B cell (primary cell): Measurements from ENCODE around the gene BUB3. TPM values are rescaled to one million over a fixed set of nuclear protein-coding genes. Genes with fewer than 3 reads are reported as not detected.
A peak's percentile ranks its signal among the peaks of the same experiment; 100 is the strongest.

ENCODE experiments used
- ATAC-seq: fragments of 200-7000 bp; cut with Tn5 transposase; one replicate; pipeline ENCODE4 v1.10.0; 2021; ENCODE audit warnings: low read depth, mild to moderate bottlenecking, moderate number of reproducible peaks, moderate library complexity
- CTCF ChIA-PET: fragments of 350-600 bp; sonication (Branson Sonifier 250); formaldehyde crosslinking; loops from one replicate; lab custom pipeline; 2021; ENCODE audit warnings: antibody characterized with exemption, inconsistent platforms; lab: Charles Lee
- POLR2A ChIA-PET: fragments of 350-600 bp; sonication (Branson Sonifier 250); formaldehyde crosslinking; loops from one replicate; lab custom pipeline; 2021; ENCODE audit warnings: antibody characterized with exemption; lab: Charles Lee
- DNase-seq: peaks from one replicate; pipeline ENCODE4 v3.0.0; 2013
- H2AFZ ChIP-seq: 2 replicates; pipeline ENCODE4 v1.6.1; 2012; ENCODE audit warnings: mild to moderate bottlenecking, low read depth, low read length; ENCODE audit not compliant: insufficient read depth, poor library complexity, severe bottlenecking
- H3K27ac ChIP-seq, 2 donors: 1 replicate in 1 of 2; 2 replicates in 1 of 2; pipeline ENCODE4 v1.5.1; 2012 to 2013; ENCODE audit warnings: low read length in 2 of 2, mild to moderate bottlenecking in 2 of 2, moderate library complexity in 1 of 2
- H3K27me3 ChIP-seq, 4 experiments: fragments of 200-600 bp in 1 of 4; sonication (generic) in 1 of 4; replicated peaks in 1 of 4; 1 replicate in 2 of 4; 2 replicates in 2 of 4; pipeline versions ENCODE4 v1.6.1 to v1.7.0; 2013 to 2016; ENCODE audit warnings: low read length in 3 of 4, mild to moderate bottlenecking in 2 of 4, mixed read lengths in 1 of 4, moderate library complexity in 1 of 4; ENCODE audit not compliant: insufficient read depth in 4 of 4, control insufficient read depth in 3 of 4; ENCODE audit errors: control extremely low read depth in 1 of 4
- H3K36me3 ChIP-seq, 2 experiments: replicated peaks in 1 of 2; 1 replicate in 1 of 2; 2 replicates in 1 of 2; pipeline versions ENCODE4 v1.6.1 to v1.7.1; 2013; ENCODE audit warnings: low read length in 1 of 2; ENCODE audit not compliant: insufficient read depth in 2 of 2, control insufficient read depth in 1 of 2; ENCODE audit errors: control extremely low read depth in 1 of 2, extremely low read depth in 1 of 2
- H3K4me1 ChIP-seq, 2 donors: fragments of 200-600 bp in 1 of 2; sonication (generic) in 1 of 2; 1 replicate in 1 of 2; 2 replicates in 1 of 2; pipeline versions ENCODE4 v1.5.1 to v1.6.1; 2013 to 2017; ENCODE audit warnings: low read length in 2 of 2; ENCODE audit not compliant: control insufficient read depth in 2 of 2, insufficient read depth in 2 of 2
- H3K4me2 ChIP-seq: replicated peaks from 2 replicates; pipeline ENCODE3; 2012; ENCODE audit warnings: mild to moderate bottlenecking, low read depth, low read length; ENCODE audit not compliant: poor library complexity, severe bottlenecking
- H3K4me3 ChIP-seq, 5 experiments: fragments of 200-600 bp in 1 of 5; sonication (generic) in 1 of 5; 1 replicate in 3 of 5; 2 replicates in 2 of 5; pipeline versions ENCODE4 v1.5.1 to v1.7.0; 2011 to 2016; ENCODE audit warnings: low read length in 4 of 5, mild to moderate bottlenecking in 4 of 5, low read depth in 2 of 5, control low read depth in 1 of 5, moderate library complexity in 1 of 5; ENCODE audit not compliant: insufficient read depth in 1 of 5; ENCODE audit errors: control extremely low read depth in 1 of 5, extremely low read depth in 1 of 5
- H3K79me2 ChIP-seq: fragments of 200-600 bp; sonication (generic); one replicate; pipeline ENCODE4 v1.6.0; 2016; ENCODE audit warnings: low read length; ENCODE audit not compliant: control insufficient read depth, insufficient read depth
- H3K9ac ChIP-seq: fragments of 200-600 bp; sonication (generic); 2 replicates; pipeline ENCODE4 v1.6.1; 2017; ENCODE audit warnings: mild to moderate bottlenecking, low read length, moderate library complexity
- H3K9me3 ChIP-seq, 3 donors: one replicate each; pipeline versions ENCODE4 v1.6.1 to v1.7.1; 2013; ENCODE audit warnings: low read length in 2 of 3; ENCODE audit not compliant: control insufficient read depth in 2 of 3, insufficient read depth in 1 of 3; ENCODE audit errors: control extremely low read depth in 1 of 3
- H4K20me1 ChIP-seq: 2 replicates; pipeline ENCODE4 v1.6.0; 2012; ENCODE audit warnings: mild to moderate bottlenecking, low read length; ENCODE audit not compliant: insufficient read depth, control insufficient read depth, poor library complexity, severe bottlenecking
- H3K27ac Mint-ChIP-seq: one replicate; pipeline ENCODE4 v1.8.0; 2021; ENCODE audit warnings: mixed read lengths
- H3K27me3 Mint-ChIP-seq: one replicate; pipeline ENCODE4 v1.8.0; 2021; ENCODE audit warnings: mixed read lengths
- H3K4me1 Mint-ChIP-seq: one replicate; pipeline ENCODE4 v1.8.0; 2021; ENCODE audit warnings: mixed read lengths
- H3K4me3 Mint-ChIP-seq: one replicate; pipeline ENCODE4 v1.8.0; 2021; ENCODE audit warnings: mixed read lengths
- H3K9me3 Mint-ChIP-seq: one replicate; pipeline ENCODE4 v1.8.0; 2022; ENCODE audit warnings: mixed read lengths; ENCODE audit not compliant: insufficient read depth
- EZH2 ChIP-seq: IDR thresholded peaks from 2 replicates; pipeline ENCODE4 v1.6.1; 2012; ENCODE audit warnings: borderline replicate concordance, low read depth, mild to moderate bottlenecking, moderate library complexity, low read length; ENCODE audit not compliant: insufficient read depth, poor library complexity, severe bottlenecking
- WGBS: methylation state at CpG from one replicate; pipeline ENCODE4 v1.1.5; 2013; ENCODE audit warnings: missing lambda C conversion rate; ENCODE audit not compliant: insufficient coverage; 5-methylcytosine and 5-hydroxymethylcytosine counted together
- intact Hi-C: fragments of 100-400 bp; cut with micrococcal nuclease; formaldehyde crosslinking; loops from one replicate; pipeline ENCODE4 v1.10.0; 2022
- polyA plus RNA-seq: library from polyadenylated mRNA; depleted of rRNA; stranded (reverse); fragments of >200 nt; gene quantifications from 2 replicates; pipeline ENCODE4 v1.2.3, GENCODE V29; 2012
- total RNA-seq, 2 donors: library from RNA; stranded (reverse); fragments of 120-200 nt in 1 of 2; gene quantifications; 1 replicate in 1 of 2; 2 replicates in 1 of 2; pipeline versions ENCODE4 v1.2.3 to v1.2.4, GENCODE V29; 2013 to 2022
- TF ChIP-seq, protein P1 (sequence below): fragments of 200-600 bp; IDR thresholded peaks from one replicate; pipeline ENCODE4 v1.8.0; 2022; ENCODE audit warnings: antibody characterized with exemption, mild to moderate bottlenecking

Gene BUB3
- total and polyA plus RNA-seq, 2 donors (not counting 1 experiment from before 2014, with no cell fraction given), result 112 to 113 TPM

DNA sequence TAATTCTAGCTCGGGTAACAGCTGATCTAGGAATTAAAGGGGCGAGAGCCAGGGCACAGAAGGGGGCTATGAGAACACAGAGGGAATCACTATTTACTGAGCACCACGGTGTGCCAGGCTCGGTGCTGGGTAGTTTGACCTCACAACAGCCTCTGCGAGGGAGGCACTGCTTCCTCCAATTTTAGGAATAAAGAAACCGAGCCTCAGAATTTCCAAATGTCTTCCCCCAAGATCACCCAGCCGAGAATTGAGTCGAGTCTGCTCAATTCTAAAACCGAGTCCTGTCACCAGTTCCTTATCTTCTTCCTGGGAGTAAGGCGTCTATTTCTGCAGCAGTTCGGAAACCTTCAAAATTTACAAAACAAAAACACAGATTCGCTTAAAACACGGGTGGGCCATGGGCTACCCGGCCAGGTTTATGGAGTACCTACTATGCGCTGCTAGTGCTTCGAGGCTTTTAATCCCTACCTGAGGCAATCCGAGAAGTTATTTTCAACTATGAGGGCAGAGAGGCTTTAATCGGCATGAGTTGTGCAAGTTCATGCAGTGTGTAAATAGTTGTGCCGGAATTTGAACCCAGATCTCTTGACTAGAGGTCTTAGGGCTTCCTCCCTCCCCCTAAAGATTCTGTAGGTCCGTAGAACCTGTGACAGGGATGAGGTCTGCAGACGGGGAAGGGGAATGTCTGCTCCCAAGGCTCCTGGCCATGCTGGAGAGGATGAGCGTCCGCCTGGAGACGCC lies 7.1 kb upstream of the BUB3 start:
- DNase-seq, result peak; percentile 46
- peaks cover 67% of the 10 kb centered on the region for H3K27me3 Mint-ChIP-seq
- H3K9ac ChIP-seq, result no peak overlapping the region
- no peaks in the 10 kb centered on the region for H3K9me3 Mint-ChIP-seq
- peak overlapping the region; percentile 78 for H3K4me2 ChIP-seq
- H3K4me1 Mint-ChIP-seq, result peaks cover 55% of the 10 kb centered on the region
- no peaks in the 10 kb centered on the region for H3K36me3 ChIP-seq
- H2AFZ ChIP-seq, result no peak overlapping the region
- peak overlapping the region; percentile 54 for H3K4me3 Mint-ChIP-seq
- no peak overlapping the region for H3K27ac ChIP-seq
- no peaks in the 10 kb centered on the region for H3K79me2 ChIP-seq
- no peak for ATAC-seq
- peak overlapping the region; percentile 50 for H3K27ac Mint-ChIP-seq
- intact Hi-C loops, result no loop called here
- POLR2A ChIA-PET, result no interaction called here
- peaks cover 73 to 87% of the 10 kb centered on the region in 2 donors for H3K4me1 ChIP-seq
- peaks cover 0 to 97% (median 81%) of the 10 kb centered on the region in 4 experiments for H3K27me3 ChIP-seq
- WGBS, result 17% methylated on average over 14 of the region's 24 CpGs
- H3K4me3 ChIP-seq, result no peak overlapping the region
- CTCF ChIA-PET, result interaction anchor here (1.1 to 3.9 kb wide), 2 partner anchors 10 to 13 kb away, joined by 3 to 22 read pairs; no protein-coding TSS in a partner anchor
- peaks cover 0 to 94% (median 19%) of the 10 kb centered on the region in 3 donors for H3K9me3 ChIP-seq
- peaks cover 5% of the 10 kb centered on the region for H4K20me1 ChIP-seq
- TF ChIP-seq, protein P1, sequence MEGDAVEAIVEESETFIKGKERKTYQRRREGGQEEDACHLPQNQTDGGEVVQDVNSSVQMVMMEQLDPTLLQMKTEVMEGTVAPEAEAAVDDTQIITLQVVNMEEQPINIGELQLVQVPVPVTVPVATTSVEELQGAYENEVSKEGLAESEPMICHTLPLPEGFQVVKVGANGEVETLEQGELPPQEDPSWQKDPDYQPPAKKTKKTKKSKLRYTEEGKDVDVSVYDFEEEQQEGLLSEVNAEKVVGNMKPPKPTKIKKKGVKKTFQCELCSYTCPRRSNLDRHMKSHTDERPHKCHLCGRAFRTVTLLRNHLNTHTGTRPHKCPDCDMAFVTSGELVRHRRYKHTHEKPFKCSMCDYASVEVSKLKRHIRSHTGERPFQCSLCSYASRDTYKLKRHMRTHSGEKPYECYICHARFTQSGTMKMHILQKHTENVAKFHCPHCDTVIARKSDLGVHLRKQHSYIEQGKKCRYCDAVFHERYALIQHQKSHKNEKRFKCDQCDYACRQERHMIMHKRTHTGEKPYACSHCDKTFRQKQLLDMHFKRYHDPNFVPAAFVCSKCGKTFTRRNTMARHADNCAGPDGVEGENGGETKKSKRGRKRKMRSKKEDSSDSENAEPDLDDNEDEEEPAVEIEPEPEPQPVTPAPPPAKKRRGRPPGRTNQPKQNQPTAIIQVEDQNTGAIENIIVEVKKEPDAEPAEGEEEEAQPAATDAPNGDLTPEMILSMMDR, result no peak
- peak; percentile 35 for TF ChIP-seq EZH2
